Neural progenitor cell (in vitro differentiated cells): ENCODE measurements around the gene OPCML. TPM values are rescaled to one million over a fixed set of nuclear protein-coding genes. Genes with fewer than 3 reads are reported as not detected.

ENCODE experiments used
- DNase-seq: peaks from one replicate; pipeline ENCODE4 v3.0.0-alpha.2; 2016; ENCODE audit warnings: low spot score
- H2AFZ ChIP-seq: fragments of 200-600 bp; sonication (generic); replicated peaks from 2 replicates; pipeline ENCODE4 v1.6.1; 2016; ENCODE audit warnings: antibody characterized with exemption
- H3F3A ChIP-seq: fragments of 200-600 bp; sonication (generic); 2 replicates; pipeline ENCODE4 v1.6.1; 2016; ENCODE audit warnings: antibody characterized with exemption, low read depth
- H3K27ac ChIP-seq: fragments of 200-600 bp; sonication (generic); 2 replicates; pipeline ENCODE4 v1.5.1; 2016; ENCODE audit warnings: mild to moderate bottlenecking
- H3K27me3 ChIP-seq: fragments of 200-600 bp; sonication (generic); 2 replicates; pipeline ENCODE4 v1.6.1; 2016; ENCODE audit warnings: mild to moderate bottlenecking, moderate library complexity
- H3K36me3 ChIP-seq: fragments of 200-600 bp; sonication (generic); 2 replicates; pipeline ENCODE4 v1.5.1; 2016
- H3K4me1 ChIP-seq: fragments of 200-600 bp; sonication (generic); 2 replicates; pipeline ENCODE4 v1.6.1; 2016; ENCODE audit warnings: mixed run types
- H3K4me2 ChIP-seq: fragments of 200-600 bp; sonication (generic); 2 replicates; pipeline ENCODE4 v1.6.1; 2016
- H3K4me3 ChIP-seq: fragments of 200-600 bp; sonication (generic); 2 replicates; pipeline ENCODE4 v1.5.1; 2016
- H3K79me2 ChIP-seq: fragments of 200-600 bp; sonication (generic); 2 replicates; pipeline ENCODE4 v1.6.1; 2016; ENCODE audit warnings: low read depth
- H3K9ac ChIP-seq: fragments of 200-600 bp; sonication (generic); 2 replicates; pipeline ENCODE4 v1.6.1; 2016
- H3K9me3 ChIP-seq: fragments of 200-600 bp; sonication (generic); 2 replicates; pipeline ENCODE4 v1.5.1; 2016; ENCODE audit warnings: low read depth
- H4K20me1 ChIP-seq: fragments of 200-600 bp; sonication (generic); 2 replicates; pipeline ENCODE4 v1.6.1; 2016; ENCODE audit warnings: low read depth
- H3K27ac Mint-ChIP-seq: 3 replicates; pipeline ENCODE4 v1.8.0; 2021; ENCODE audit warnings: mixed read lengths
- H3K27me3 Mint-ChIP-seq: 2 replicates; pipeline ENCODE4 v1.8.0; 2022; ENCODE audit warnings: low read depth, mild to moderate bottlenecking, inconsistent platforms, moderate library complexity, mixed read lengths; ENCODE audit not compliant: insufficient read depth
- H3K36me3 Mint-ChIP-seq: 3 replicates; pipeline ENCODE4 v1.8.0; 2021; ENCODE audit warnings: mixed read lengths
- H3K4me1 Mint-ChIP-seq: 3 replicates; pipeline ENCODE4 v1.8.0; 2021; ENCODE audit warnings: mixed read lengths
- H3K4me3 Mint-ChIP-seq: 3 replicates; pipeline ENCODE4 v1.8.0; 2021; ENCODE audit warnings: mild to moderate bottlenecking, moderate library complexity, mixed read lengths
- H3K9me3 Mint-ChIP-seq: 3 replicates; pipeline ENCODE4 v1.8.0; 2020; ENCODE audit warnings: mixed read lengths
- CTCF ChIP-seq: fragments of 200-600 bp; sonication (generic); IDR thresholded peaks from 2 replicates; pipeline ENCODE4 v1.5.1; 2017; ENCODE audit warnings: antibody characterized with exemption, mild to moderate bottlenecking
- EZH2 ChIP-seq: fragments of 200-600 bp; sonication (generic); IDR thresholded peaks from 2 replicates; pipeline ENCODE4 v1.6.1; 2017; ENCODE audit warnings: antibody characterized with exemption, mild to moderate bottlenecking, moderate library complexity
- EZH2phosphoT487 ChIP-seq: fragments of 200-600 bp; sonication (generic); IDR thresholded peaks from 2 replicates; pipeline ENCODE4 v1.6.1; 2017; ENCODE audit warnings: antibody characterized with exemption
- total RNA-seq: library from RNA; depleted of rRNA; stranded (reverse); fragments of >200 nt; gene quantifications from 2 replicates; pipeline ENCODE4 v1.2.3, GENCODE V29; 2015; ENCODE audit warnings: low replicate concordance

OPCML gene
- total RNA-seq, 1 donor from 2014 or later, result 0.02 TPM

GRCh38 chr11:133524488-133524887 is 7.8 kb downstream of the OPCML start:
- H3K4me1 Mint-ChIP-seq, result peaks cover 3% of the 10 kb centered on the region
- no peaks in the 10 kb centered on the region for H3F3A ChIP-seq
- H3K4me3 ChIP-seq, result no peak overlapping the region
- H3K4me2 ChIP-seq, result no peak overlapping the region
- no peaks in the 10 kb centered on the region for H3K79me2 ChIP-seq
- H3K4me3 Mint-ChIP-seq, result no peak overlapping the region
- no peak overlapping the region for H2AFZ ChIP-seq
- H3K27me3 Mint-ChIP-seq, result peaks cover 9% of the 10 kb centered on the region
- peaks cover 2% of the 10 kb centered on the region for H3K4me1 ChIP-seq
- H3K36me3 Mint-ChIP-seq, result no peaks in the 10 kb centered on the region
- H3K27ac Mint-ChIP-seq, result no peak overlapping the region
- H4K20me1 ChIP-seq, result no peaks in the 10 kb centered on the region
- H3K9me3 Mint-ChIP-seq, result no peaks in the 10 kb centered on the region
- no peak overlapping the region for H3K27ac ChIP-seq
- peaks cover 13% of the 10 kb centered on the region for H3K27me3 ChIP-seq
- no peak overlapping the region for H3K9ac ChIP-seq
- DNase-seq, result no peak
- H3K9me3 ChIP-seq, result no peaks in the 10 kb centered on the region
- H3K36me3 ChIP-seq, result no peaks in the 10 kb centered on the region
- TF ChIP-seq EZH2, result no peak
- no peak for TF ChIP-seq EZH2phosphoT487
- TF ChIP-seq CTCF, result no peak

GRCh38 chr11:133522344-133522743 is 10.0 kb downstream of the OPCML start:
- peaks cover 7% of the 10 kb centered on the region for H3K27me3 Mint-ChIP-seq
- Histone ChIP-seq H3K4me3 (no peak overlapping the region), H3K4me2 (no peak overlapping the region)

DNA sequence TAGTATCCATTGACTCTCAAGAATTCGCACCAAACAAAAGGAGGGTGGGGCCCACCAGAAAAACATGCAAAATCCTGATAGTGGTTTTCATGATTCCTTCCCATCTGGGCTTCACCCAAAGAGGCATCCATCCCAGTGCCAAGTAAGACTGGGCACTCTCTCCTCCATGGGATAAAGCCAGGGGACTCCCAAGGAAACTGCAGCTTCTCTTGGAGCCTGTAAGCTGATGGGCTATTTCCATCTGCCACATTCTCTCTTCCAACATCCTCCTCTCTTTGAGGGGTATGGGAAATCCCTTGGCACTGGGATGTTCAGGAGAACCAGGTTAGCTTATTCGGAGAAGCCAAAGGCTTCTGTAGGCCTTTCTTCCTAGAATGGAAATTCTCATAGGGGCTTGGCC is 10.8 kb downstream of the OPCML start:
- H3K4me2 ChIP-seq, result no peak overlapping the region
- H3K27me3 Mint-ChIP-seq, result peaks cover 5% of the 10 kb centered on the region
- H3K9me3 ChIP-seq, result no peaks in the 10 kb centered on the region
- no peaks in the 10 kb centered on the region for H3K79me2 ChIP-seq
- no peak overlapping the region for H3K4me3 Mint-ChIP-seq
- no peaks in the 10 kb centered on the region for H3K36me3 Mint-ChIP-seq
- H3K4me1 ChIP-seq, result no peaks in the 10 kb centered on the region
- no peak overlapping the region for H3K27ac Mint-ChIP-seq
- H3K27ac ChIP-seq, result no peak overlapping the region
- H4K20me1 ChIP-seq, result no peaks in the 10 kb centered on the region
- peaks cover 10% of the 10 kb centered on the region for H3K4me1 Mint-ChIP-seq
- H3K9ac ChIP-seq, result no peak overlapping the region
- TF ChIP-seq CTCF (no peak), EZH2phosphoT487 (no peak)
- DNase-seq, result no peak
- no peak overlapping the region for H3K4me3 ChIP-seq
- no peaks in the 10 kb centered on the region for H3F3A ChIP-seq
- no peaks in the 10 kb centered on the region for H3K36me3 ChIP-seq
- no peaks in the 10 kb centered on the region for H3K9me3 Mint-ChIP-seq
- no peak overlapping the region for H2AFZ ChIP-seq
- no peaks in the 10 kb centered on the region for H3K27me3 ChIP-seq

More at GRCh38 chr11:133522344-133522743, 10.0 kb downstream of the OPCML start:
- H4K20me1 ChIP-seq, result no peaks in the 10 kb centered on the region
- H3K36me3 ChIP-seq, result no peaks in the 10 kb centered on the region
- no peak overlapping the region for H3K9ac ChIP-seq
- no peaks in the 10 kb centered on the region for H3K79me2 ChIP-seq
- no peaks in the 10 kb centered on the region for H3F3A ChIP-seq
- Mint-ChIP-seq H3K4me1 (peaks cover 10% of the 10 kb centered on the region), H3K36me3 (no peaks in the 10 kb centered on the region), H3K4me3 (no peak overlapping the region), H3K27ac (no peak overlapping the region), H3K9me3 (no peaks in the 10 kb centered on the region)
- no peak overlapping the region for H2AFZ ChIP-seq
- H3K9me3 ChIP-seq, result no peaks in the 10 kb centered on the region
- no peaks in the 10 kb centered on the region for H3K27me3 ChIP-seq
- no peaks in the 10 kb centered on the region for H3K4me1 ChIP-seq
- H3K27ac ChIP-seq, result no peak overlapping the region
- no peak for DNase-seq
- no peak for TF ChIP-seq EZH2
- no peak for TF ChIP-seq CTCF
- TF ChIP-seq EZH2phosphoT487, result no peak

GRCh38 chr11:133520707-133521106 is 11.6 kb downstream of the OPCML start:
- Histone ChIP-seq H3K9ac (no peak overlapping the region), H3K79me2 (no peaks in the 10 kb centered on the region), H3K4me1 (no peaks in the 10 kb centered on the region), H2AFZ (no peak overlapping the region), H3K4me2 (no peak overlapping the region), H3F3A (no peaks in the 10 kb centered on the region), H4K20me1 (no peaks in the 10 kb centered on the region), H3K36me3 (no peaks in the 10 kb centered on the region), H3K27me3 (no peaks in the 10 kb centered on the region), H3K9me3 (no peaks in the 10 kb centered on the region), H3K27ac (no peak overlapping the region), H3K4me3 (no peak overlapping the region)
- Mint-ChIP-seq H3K9me3 (no peaks in the 10 kb centered on the region), H3K27ac (no peak overlapping the region), H3K4me1 (peaks cover 10% of the 10 kb centered on the region), H3K27me3 (peaks cover 5% of the 10 kb centered on the region), H3K4me3 (no peak overlapping the region), H3K36me3 (no peaks in the 10 kb centered on the region)
- no peak for TF ChIP-seq EZH2phosphoT487
- no peak for TF ChIP-seq CTCF
- no peak for DNase-seq
